GM21381 (cell line): ENCODE measurements around the gene RAPH1.
"Not testable (repeated sequence)": the region's sequence is repeated elsewhere in the genome, so short reads cannot be mapped to it uniquely, and the experiment has no call there.

Source experiments
- ATAC-seq: cut with Tn5 transposase; IDR thresholded peaks from one replicate; pipeline ENCODE4 v1.9.1; 2021; ENCODE audit warnings: mild to moderate bottlenecking, moderate library complexity; ENCODE audit not compliant: unreplicated experiment

RAPH1 gene

DNA sequence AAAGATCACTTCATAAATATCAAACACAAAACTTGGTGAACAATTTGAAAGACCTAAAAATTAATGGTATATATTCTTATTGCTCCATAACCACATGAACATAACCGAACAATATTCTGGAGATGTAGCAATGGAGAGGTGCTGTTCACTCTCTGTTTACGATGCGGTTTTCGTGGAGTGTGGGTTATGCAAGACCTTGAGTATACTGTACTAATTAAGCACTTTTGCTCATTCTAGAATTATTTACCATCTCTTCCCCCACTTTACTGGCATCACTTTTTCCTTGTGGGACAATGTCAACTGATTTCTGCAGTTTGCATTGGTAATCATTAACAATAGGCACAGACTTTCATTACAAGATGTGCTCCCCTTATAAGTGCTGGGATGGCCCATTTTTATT lies 97.6 kb downstream of the RAPH1 start:
- no peak for ATAC-seq

GRCh38 chr2:203436496-203436895 lies 98.6 kb downstream of the RAPH1 start:
- no peak for ATAC-seq

- ATAC-seq, result no peak
Measured at GRCh38 chr2:203432811-203433210, 102.3 kb downstream of the RAPH1 start.

GRCh38 chr2:203431391-203432185 lies 103.5 kb downstream of the RAPH1 start:
- ATAC-seq, result no peak

DNA sequence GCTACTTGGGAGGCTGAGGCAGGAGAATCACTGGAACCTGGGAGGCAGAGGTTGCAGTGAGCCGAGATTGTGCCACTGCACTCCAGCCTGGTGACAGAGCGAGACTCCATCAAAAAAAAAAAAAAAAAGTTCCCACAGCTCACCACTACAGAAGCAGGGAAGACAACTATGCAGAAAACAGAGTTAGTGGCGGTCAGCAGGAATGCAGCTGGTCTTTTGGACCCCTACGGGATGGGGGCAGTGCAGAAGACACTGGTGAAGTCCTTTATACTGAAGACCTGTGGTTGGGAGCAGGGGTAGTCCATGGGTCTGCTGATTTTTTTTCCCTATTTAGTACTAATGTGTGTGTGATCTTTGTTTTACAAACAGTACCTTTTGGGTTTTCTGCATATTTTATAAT lies 105.5 kb downstream of the RAPH1 start:
- ATAC-seq, result not testable (repeated sequence)

DNA sequence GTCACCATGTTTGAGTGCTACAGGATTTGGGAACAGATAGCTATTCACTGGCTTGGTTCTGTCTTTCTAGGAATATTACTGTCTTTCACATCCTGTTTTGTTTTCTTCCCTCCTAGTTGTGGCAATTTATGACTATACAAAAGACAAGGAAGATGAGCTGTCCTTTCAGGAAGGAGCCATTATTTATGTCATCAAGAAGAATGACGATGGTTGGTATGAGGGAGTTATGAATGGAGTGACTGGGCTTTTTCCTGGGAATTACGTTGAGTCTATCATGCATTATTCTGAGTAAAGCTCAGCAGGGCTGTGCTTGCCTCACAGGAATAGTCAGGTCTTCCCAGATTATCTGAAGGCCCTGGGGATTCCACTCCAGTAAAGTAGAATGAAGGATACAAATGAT lies 108.0 kb downstream of the RAPH1 start:
- ATAC-seq, result no peak

DNA sequence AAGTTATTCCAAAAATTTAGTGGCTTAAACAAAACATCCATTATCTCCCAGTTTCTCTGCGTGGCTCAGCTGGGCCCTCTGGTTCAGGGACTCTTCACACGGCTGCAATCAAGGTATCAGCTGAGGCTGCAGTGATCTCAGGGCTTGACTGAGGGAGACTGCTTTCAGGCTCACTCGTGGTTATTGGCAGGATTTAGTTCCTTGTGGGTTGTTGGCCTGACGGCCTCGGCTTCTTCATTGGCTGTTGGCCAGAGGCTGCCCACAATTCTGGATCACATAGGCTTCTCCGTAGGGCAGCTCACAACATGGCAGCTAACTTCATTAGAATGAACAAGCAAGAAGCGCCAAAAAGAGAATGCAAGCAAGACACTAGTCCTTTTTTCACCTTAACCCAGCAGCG lies 116.8 kb downstream of the RAPH1 start:
- no peak for ATAC-seq

DNA sequence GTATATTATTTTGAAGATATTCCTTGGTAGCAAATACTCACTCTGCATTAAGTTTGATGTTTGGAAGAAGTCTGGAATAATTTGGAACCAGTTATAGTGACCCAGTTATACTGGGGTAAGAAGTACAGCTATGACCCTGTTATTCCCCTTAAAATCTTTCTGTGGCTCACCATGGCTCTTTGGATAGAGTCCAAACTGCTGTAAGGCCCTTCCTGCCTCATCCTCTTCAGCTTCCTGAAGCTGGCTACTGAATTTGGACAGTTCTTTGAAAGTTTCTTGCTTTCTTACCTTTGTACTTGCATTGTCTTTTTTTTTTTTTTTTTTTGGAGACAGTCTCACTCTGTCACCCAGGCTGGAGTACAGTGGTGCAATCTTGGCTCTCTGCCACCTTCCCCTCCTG lies 121.3 kb downstream of the RAPH1 start:
- no peak for ATAC-seq

DNA sequence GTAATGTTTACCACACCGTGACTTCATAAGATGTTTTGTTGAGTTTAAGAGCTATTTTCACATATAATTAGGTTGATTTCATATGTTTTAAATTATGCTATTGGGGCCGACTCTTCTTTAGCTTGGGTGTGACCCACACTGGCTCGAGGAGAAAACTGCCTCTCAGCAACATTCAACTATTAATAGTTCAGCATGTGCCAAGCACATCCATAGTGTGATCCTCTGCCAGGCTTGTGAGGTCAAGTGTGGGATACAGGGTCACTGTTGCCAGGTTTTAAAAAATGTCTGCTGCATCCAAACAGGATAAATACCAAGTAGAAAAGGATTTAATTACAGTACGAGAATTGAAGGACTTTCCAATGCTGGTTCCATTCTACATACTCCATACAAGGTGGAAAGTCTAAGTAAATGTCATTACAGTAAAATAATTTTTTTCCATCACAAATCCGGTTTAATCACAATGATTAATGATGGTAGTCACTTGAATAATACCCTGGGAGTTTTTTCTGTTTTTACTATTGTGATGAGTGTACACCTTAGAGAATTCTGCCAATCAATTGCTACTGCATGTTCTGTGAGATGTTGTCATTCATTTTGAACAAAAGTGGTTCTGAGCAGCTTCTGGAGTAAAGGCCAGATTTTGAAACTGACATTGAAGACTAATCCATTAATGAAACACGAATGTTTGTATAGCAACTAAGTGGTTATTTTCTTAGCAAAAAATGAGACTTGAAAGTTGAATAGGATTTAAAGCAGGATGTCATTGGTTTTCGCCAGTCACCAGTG lies 122.4 kb downstream of the RAPH1 start:
- ATAC-seq, result no peak

DNA sequence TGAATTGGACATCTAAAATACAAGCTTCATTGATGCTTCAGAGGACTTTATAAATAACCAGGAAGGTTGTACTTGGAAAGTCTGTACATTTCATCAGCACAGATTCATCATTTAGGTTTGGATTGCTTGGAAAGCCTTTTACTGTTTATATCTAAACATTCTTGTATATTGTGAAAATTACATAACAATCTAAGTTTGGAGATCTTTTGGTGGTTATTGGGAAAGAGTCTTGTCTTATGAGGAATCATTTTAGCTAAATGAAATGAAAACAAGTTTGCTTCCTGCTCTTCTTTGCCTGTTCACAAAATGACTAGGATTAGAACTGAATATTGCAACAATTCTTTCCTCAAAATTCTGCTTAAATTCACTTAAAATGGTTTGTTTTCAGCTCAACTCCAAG lies 127.6 kb downstream of the RAPH1 start:
- ATAC-seq, result no peak

DNA sequence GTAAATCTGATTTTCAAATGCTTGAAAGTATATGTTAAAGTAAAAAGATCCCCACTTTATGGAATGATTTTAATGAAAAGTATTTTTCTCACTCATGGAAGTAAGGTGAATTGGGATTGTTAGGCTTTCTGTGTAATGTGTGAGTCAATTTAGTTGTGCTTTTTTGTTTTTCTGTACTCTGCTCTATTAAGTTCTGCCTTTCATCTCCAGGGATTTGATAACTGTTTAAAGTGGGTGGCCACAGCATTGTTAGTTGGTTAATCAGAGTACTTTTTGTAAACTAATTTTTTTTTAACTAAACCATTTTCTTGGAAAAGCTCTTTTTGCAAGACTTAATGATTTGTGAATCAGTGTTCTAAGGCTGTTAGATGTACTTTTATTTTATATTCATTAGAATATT lies 130.1 kb downstream of the RAPH1 start:
- ATAC-seq, result no peak

DNA sequence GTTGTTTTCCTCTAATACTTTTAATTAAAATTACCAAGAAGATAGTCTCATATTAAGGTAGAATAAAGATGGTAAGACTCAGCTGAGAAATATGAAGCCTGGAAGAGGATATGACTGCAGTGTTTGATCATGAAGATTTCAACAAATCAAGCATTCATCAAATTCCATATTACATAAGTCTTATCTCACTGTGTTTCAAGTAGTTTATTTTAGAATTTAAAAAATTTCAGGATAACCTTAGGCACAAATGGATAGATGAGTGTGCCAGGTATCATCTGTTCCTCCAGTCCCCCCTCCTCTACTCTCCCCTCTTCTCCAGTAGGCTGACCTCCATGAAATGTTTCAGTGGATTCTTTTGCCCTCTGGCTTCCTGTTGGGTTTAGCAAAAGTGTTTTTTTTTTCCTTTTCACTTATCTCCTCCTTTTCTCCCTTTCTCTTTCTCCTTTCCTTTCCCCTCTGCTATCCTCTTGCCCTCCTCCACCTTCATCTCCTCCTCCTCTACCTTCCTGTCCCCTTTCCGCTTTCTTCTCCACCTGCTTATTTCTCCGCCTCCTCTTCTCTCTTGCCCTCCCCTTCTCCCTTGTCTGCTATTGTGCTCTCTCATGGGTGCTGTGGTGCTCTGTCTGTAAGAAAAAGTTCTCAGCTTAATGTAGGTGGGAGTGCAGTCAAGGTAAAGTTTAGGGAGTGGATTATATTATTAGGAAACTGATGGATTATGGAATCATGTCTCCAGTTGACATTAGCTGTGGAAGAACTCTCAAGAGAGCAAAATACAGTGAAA lies 134.1 kb downstream of the RAPH1 start:
- no peak for ATAC-seq

DNA sequence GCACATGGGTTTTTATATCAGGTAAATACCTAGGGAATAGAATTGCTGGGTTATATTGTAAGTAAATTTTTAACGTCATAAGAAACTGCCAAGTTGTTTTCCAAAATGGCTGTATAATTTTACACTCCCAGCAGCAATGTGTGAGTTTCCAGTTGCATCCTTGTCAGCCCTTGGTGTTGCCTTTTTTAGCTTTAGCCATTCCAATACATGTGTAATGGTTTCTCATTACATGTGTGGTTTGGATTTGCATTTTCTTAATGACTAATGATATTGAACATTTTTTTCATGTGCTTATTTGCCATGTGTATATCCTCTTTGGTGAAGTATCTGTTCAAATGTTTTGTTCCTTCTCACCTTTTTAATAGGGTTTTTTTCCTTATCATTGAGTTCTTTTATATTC lies 136.1 kb downstream of the RAPH1 start:
- ATAC-seq, result no peak

- no peak for ATAC-seq
Measured at GRCh38 chr2:203396667-203397066, 138.4 kb downstream of the RAPH1 start.

DNA sequence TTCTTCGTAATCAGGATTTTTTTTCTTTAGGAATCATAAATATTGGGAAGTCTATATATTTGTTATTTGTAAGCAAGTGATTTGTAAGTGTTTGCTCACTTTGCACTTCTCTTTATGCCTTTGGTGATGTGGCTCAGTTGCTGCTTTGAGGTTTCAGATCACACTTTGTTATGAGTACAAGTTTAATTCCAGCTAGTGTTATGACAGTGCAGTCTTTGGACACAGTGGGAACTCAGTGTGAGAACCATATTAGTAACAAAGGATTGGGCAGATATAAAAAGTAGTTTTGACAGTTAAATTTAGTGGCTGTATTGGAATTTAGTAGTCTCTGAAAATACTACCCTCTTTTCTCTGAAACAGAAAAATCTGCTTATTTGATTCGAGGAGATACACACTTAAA lies 139.2 kb downstream of the RAPH1 start:
- ATAC-seq, result no peak

DNA sequence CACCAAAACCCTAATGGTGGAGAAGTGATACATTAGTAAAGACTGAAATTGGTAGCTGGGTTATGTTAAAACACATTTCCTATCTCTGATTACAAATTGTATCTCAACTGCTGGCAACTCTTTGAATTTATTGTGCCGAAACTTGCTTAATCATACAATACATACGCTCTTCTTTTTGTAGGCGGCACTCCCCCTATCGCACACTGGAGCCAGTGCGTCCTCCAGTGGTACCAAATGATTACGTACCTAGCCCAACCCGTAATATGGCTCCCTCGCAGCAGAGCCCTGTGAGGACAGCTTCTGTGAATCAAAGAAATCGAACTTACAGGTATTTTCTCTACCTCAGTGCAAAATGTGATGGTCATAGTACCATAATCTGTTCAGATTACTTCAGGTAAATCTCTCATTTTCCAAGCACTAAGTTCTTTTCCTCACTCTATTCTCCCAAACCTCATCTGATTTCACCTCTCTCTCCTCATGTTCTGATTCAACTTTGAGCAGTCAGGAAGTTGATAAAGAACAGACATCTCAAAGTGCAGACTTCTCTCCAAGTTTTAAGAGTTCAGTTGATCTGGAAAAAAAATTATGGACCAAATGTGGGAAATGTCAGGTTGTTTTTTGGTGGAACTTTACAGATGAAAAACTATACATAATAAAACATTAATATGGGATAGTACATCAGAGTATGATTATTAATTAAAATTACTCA lies 140.4 kb downstream of the RAPH1 start:
- ATAC-seq, result no peak

- not testable (repeated sequence) for ATAC-seq
Measured at GRCh38 chr2:203388153-203388552, 146.9 kb downstream of the RAPH1 start.

DNA sequence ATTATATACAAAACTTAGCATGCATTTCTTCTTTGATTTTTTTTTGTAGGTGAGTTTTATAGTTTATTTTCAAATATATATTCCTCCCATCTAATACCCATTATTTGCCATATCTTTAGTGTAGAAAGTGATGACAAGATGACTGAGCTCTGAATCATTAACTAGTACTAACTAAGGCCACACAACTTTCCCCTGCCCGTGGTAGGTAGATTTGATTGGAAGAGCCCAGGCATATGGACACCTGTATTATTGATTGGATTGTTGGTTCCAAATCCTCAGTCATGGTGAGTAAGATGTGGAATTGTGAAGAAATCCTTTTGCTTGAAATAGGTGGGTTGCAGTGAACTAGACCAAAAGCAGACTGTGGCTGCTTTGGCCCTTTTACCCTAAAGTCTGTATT lies 152.1 kb downstream of the RAPH1 start:
- ATAC-seq, result no peak

DNA sequence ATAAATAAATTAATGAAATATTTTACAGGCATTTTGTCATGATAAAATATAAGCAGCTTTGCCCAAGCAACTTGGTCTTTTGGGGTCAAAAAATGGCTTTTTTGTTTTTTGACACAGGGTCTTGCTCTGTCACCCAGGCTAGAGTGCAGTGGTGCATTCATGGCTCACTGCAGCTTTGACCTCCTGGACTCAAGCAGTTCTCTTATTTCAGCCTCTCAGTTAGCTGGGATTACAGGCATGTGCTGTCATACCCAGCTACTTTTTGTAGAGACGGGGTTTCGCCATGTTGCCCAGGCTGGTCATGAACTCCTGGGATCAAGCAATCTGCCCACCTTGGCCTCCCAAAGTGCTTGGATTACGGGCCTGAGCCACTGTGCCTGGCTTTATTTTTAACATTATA lies 155.9 kb downstream of the RAPH1 start:
- no peak for ATAC-seq

- no peak for ATAC-seq
Measured at GRCh38 chr2:203376173-203376572, 158.9 kb downstream of the RAPH1 start.

DNA sequence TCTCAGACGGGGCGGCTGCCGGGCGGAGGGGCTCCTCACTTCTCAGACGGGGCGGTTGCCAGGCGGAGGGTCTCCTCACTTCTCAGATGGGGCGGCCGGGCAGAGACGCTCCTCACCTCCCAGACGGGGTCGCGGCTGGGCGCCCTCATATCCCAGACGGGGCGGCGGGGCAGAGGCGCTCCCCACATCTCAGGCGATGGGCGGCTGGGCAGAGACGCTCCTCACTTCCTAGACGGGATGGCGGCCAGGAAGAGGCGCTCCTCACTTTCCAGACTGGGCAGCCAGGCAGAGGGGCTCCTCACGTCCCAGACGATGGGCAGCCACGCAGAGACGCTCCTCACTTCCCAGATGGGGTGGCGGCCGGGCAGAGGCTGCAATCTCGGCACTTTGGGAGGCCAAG lies 162.4 kb downstream of the RAPH1 start:
- ATAC-seq, result not testable (repeated sequence)
